HG03558 (cell line): ENCODE data around the gene TPRG1.

Source experiments
- ATAC-seq: cut with Tn5 transposase; IDR thresholded peaks from one replicate; pipeline ENCODE4 v1.9.1; 2021; ENCODE audit warnings: moderate number of reproducible peaks; ENCODE audit not compliant: unreplicated experiment; ENCODE audit errors: extremely low read depth

Gene TPRG1

DNA sequence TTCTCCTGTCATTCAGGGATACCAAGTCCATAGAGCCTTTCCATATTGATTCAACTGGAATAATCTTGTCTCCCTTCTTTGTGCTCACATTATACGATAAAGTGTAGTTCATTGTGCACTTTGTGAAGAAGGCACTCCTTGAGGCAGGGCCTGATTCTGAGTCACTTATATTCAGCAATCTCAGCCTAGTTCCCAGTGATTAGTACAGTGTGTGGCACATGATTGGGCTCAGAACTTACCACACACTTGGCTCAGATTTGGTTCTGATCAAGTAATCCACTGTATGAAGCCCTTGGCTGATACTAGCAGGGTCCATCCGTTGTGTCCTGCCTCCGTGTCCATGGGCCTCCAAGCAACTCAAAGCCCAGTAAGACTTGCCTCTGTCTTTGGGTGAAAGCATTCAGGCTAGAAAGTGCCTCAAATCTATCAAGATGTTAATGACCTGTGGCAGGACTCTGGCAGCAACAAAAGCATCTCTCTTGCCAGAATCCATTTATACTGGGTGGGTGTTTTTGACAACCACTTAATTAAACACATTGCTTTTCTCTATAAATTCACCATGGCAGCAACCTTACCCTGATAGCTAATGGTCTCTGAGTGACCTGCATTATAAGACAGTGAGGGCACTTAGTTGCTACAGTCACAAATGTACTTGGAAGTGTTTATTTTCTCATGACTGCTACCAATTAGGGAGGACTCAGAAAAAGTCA is 51.3 kb downstream of the TPRG1 start:
- ATAC-seq, result no peak

DNA sequence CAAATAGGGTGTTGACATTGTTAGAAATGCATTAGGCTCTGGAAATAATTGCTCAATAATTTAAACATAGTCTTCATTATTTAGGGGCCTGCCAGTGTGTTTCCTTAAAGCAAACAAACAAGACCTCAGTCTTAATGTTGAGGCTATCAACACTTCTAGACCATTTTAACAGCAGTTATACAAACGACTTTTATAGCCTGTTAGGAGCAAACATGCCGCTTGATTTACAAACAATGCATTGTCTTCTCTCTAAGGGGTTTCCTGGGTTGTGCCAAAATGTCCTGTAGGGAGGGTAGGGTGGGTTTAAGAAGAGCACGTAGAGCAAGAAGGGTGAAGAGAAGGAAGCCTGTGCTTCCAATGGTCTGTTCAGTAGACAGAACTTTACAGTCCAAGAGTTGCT is 53.7 kb downstream of the TPRG1 start:
- ATAC-seq, result no peak

DNA sequence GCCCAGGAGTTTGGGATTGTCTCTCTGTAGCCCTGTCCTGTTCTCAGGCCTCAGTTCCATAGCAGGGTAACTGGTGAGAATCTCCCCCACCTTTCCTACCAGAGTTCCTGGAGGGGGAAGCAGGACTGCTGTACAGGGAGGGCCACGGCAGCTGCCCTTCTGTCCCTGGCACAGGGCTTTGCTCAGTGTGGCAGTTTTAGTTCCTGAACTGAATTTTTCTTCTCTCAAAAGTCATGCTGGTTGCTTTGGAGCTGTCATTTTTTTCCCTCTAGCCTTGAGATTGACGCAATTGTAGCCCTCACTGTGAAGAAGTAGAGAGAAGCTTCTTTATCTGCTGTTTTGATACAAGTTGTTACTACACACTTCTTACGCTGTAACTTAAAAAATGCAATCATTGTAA is 55.5 kb downstream of the TPRG1 start:
- ATAC-seq, result no peak

DNA sequence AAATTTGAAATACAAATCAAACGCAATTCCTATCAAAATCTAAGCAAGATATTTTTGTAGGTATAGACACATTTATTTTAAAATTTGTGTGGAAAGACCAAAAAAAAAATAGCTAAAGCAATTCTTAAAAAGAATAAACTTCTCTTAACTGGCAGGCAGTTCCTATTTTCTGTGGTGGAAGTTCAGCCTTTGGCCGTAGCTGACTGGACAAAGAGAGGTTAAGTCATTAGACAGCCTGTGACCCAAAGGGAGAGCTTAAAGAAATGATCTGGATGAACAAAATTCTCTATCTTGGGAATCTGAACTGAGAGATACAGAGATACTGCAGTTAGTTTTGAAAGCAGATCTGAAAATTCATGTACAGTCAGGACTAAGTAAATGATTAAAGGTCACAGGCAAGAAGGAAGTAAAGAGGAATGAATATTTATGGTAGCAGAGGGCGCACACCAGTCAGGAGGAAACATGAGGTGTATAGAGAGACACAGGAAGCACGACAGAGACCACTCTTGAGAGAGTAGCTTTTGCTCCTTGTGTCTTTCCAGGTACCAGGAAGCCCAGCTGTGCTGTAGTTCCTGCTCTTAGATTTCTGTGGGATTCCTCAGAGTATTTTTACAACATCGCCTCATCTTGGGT is 57.5 kb downstream of the TPRG1 start:
- ATAC-seq, result no peak

DNA sequence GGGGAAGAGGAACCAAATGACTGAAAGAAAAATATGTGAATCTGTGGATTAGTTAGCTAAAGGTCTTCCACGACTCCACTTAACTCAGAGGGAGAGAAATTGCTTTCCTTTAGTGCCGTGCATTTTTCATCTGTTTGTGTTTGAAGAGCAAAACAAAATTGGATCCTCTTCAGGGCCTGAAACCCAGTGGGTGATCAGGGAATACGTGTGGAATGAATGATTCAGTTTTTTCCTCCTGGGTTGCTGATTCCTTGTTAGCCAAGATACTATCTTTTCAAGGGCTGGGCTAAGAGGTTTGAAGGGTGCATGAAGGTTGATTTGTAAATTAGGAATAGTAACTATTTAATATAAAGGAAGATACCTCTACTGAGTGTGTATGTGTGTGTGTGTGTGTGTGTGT is 61.0 kb downstream of the TPRG1 start:
- ATAC-seq, result no peak

DNA sequence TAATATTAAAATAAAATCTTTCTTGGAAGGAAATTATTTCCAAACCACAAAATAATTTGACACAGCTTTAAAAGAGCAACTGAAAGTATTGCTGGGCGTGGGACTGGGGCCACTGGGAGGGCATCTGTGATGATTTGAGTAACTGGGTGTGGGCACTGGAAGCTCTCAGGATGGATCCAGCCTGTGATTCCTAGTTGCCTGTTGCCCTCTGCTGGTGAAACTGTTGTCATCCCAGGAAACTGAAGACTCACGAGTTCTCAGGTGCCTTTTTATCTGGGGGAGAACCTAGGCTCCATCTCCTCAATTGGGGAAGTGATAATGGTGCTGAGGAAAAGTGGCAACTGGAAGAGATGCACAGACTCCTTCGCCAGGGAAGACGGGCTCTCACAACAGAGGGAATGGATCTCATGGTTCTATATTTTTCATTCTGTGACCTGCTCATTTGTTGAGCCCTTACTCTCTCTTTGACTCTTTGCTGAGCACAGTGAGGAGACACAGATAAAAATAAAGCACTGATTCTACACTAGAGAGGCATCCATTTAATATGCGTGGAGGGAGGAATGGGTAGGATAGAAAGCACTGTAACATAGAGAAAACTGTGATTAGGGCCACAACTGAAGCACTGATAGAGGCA is 61.6 kb downstream of the TPRG1 start:
- ATAC-seq, result no peak

DNA sequence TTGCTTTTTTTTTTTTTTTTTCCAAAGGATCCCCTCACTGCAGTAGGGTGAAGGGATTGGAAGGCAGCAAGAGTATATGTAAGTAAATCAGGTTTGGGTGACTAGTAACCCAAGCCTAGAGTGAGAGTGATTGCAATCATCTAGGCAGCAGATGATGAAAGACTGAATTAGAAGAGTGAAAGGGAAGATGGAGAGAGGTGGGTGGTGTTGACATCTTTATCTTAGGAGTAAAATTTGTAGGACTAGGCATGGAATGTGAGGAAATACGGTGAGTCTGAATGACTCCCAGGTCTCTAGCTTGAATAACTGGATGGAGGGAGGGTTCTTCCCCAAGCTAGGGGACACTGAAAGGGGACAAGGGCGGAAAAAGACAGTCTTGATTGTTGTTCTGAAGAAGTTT is 63.4 kb downstream of the TPRG1 start:
- ATAC-seq, result no peak

DNA sequence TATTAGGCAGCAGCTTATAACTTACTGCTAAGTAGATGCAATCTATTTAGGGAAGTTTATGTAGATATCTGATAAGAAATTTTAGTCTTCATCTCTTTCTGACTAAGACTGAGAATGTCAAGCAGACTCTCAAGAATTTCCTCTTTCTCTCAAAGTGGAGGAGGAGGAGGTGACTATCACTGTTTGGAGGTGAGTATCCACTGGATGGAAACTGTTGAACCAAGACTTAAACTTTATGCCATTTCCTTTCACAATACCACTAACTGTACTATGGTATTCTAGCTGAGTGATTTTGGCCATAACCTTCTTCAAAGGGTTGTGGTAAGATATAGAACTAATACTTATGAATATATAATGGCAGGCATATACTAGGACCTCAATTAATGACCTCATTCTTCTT is 64.6 kb downstream of the TPRG1 start:
- ATAC-seq, result peak; percentile 45

DNA sequence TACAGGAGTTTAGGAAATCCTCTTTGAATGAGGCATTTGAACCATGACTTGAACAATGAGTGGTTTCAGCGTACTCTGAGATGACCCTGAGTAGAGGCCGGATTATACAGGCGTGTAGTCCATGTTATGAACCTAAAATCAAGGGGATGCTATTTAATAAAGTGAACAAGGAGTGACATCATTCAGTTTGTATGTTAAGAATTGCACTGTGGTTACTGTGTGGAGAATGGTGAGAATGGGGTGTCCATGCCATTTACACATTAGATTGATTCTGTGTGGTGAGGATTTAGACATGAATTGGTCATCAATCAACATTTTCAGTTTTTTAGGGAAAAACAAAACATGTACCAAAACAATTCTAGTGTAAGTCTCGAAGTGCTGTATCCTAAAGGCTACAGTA is 65.8 kb downstream of the TPRG1 start:
- no peak for ATAC-seq

DNA sequence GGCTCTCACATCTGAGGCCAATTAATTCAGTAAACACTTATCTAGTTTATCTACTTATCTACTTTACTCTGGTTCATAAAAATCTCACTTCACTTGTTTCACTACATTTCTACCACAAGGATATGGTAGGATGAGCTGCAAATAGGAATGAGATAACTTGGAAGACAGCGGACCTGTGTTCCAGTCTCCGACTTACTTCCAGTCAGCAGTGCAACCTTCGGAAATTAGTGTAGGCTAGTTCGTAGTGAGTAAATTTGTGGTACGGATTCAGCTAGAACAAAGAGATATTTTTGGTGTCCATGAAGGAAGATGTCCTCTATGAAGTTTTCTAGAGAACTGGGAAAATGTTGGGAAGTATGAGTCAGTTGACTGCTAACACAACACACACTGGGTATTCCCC is 66.3 kb downstream of the TPRG1 start:
- no peak for ATAC-seq

DNA sequence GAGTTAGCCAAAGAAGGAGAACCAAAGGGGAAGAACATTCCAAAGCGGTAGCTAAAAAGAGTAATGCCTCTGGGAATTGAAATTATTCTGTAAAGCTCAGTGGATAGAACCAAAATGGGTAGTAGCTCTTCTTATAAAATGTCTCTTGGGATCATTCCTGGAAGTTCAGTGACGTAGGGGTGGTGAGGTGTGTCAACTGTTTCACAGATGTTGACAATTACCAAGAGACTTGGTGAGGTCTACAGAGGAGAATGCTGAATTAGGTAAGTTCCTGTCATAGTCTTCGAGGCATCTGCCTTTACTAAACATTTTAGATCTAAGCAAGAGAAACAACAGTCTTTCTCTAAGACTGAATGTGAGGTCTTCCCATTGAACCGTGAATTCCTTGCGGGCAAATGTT is 67.8 kb downstream of the TPRG1 start:
- ATAC-seq, result no peak

DNA sequence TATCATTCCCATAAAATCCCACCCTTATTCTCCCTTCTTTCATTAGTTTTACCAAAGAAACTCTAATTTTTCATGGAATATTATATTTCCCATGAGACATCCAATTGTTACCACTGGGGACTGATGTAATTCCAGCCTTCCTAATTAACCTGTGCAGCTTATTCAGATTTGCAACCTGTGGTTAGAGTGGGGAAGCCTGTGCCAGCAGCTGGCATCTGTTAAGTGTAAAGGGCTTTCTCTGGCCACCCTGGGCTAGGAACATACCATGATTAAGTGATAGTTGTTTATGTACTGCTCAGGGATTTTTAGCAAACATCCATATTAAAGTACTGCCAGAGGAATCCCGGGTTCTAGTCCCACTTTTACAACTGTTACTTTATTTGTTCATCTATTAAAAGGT is 78.2 kb downstream of the TPRG1 start:
- no peak for ATAC-seq

DNA sequence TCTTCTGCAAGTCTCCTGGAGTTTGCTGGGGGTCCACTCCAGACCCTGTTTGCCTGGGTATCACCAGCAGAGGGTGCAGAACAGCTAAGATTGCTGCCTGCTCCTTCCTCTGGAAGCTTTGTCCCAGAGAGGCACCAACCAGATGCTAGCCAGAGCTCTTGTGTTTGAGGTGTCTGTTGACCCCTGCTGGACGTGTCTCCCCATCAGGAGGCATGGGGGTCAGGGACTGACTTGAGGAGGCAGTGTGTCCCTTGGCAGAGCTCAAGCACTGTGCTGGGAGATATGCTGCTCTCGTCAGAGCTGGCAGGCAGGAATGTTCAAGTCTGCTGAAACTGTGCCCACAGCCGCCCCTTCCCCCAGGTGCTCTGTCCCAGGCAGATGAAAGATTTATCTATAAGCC is 86.5 kb downstream of the TPRG1 start:
- no peak for ATAC-seq

DNA sequence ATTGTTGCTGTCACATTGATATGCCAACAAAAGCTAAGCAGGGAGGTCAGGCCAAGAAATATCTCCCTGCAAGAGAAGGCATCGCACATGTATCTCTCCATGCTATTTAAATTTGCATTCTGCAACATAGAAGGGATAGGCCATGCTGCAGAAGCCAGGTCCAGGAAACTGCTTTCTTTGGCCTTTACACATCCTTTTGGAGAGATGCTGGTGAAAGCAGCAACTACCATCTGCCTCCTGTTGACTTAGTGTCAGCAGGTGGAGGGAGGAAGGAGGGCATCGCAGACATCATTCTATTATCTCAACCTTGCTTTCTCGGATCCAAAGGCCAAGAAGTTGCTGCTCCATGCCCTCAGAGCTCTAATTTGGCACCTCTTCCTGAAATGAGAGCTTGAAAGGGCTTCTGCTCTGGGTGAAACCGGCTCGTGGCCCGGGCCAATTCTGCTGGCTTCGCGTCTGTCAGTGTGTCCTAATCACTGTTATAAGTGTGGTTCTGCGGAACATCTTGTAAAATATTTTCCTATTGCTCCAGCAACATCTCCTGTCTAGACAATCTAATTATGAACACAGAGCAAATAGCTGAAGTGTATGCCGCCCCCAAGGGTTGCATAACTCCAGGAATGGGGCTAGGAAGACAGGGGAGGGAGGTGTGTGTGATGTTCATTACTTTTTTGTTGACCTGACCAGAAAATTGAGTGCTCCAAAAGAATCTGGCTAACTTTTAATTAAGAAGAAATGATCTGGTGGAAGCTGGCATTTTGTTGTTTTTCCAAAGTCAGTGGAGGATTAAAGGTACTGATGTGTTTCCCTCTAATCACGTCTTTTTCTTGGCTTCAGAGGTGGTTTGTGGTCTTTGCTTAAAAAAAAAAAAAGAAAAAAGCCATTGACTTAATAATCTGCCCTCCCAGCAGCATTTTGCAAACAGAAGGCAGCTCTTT is 89.1 kb downstream of the TPRG1 start:
- ATAC-seq, result no peak

DNA sequence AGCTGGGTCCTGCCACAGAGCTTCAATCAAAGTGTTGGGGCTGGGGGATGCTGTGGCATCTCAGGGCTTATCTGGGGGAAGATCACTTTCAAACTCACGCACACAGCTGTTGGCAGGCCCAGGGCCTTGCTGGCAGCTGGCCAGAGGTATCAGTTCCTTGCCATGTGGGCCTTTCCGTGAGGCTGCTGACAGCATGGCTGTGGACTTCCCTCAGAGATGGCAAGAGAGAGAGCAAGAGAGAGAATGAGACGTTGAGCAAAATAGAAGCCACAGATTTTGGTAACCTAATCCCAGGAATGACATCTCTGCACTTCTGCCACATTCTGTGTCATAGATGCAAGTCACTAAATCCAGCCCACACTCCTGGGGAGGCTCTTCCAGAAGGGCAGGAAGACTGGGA is 91.0 kb downstream of the TPRG1 start:
- no peak for ATAC-seq

DNA sequence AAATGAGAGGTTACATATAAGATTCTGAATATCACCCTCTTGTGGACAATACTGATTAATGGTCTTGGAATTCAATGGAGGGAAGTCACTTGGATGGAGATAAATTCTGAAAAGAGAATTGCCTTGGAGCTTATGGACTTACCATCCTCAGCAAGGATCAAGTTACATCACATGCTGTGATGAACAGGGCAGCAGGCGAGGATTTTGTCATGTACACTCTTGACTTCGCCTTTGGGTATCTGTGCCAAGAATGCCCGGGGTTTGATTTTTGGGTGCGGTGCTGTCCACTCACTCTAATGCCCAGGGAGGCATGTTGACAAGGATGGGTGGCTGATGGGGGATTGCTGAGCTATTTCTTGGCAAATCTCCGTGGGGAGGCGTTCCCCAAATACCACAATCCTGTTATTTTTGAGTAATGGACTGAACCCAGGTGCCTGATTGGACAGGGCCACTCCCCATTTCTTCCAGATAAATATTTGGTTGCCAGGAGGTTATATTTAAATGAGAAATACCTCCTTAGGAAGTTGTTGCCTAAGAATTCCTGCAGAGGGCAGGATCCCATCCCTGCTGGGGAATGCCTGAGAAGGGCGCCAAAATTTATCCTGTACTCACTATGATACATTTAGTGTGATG is 96.3 kb downstream of the TPRG1 start:
- no peak for ATAC-seq

DNA sequence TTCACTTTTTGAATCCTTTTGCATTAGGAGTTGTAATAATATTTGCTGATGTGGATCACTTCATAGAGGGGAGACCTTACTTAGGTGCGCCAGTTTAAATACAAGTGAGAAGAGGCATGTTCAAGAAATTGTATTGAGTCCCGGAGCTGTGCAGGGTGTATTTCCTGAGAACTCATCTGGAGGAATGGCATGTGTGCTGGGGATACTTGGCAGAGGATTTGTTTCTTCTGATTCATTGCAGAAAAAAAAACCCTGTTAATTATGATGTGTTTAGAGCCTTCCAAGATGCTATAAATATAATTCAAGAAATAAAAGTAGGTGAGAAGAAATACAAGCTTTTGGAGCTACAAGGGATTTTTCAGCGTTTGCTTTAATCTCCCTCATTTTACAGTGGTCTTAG is 97.6 kb downstream of the TPRG1 start:
- ATAC-seq, result no peak

DNA sequence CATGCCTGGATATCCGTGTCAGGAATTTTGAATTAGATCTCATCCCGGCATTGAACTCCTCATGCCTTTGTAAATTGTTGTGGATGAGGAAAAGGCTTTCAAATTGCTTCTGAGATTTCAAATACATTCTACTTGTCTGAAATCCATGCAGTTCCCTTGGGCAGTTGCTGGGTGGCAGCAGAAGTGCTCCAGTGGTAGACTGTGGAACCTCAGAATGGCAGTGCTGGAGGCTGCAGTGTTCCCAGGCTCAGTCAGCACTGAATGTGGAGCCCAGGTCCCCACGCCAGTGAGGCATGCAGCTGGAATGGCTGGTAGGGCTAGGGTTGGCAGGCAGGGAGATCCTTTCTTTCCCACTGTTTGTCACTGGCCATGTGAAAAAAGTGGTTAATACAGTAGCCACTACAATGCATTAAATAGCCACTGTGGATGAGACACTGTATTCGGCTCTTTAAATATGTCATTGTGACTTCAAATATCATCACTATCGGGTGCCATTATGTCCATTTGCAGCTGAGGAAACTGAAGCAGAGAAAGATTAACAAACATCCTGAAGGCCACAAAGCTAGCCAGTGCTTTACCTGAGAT is 98.6 kb downstream of the TPRG1 start:
- ATAC-seq, result no peak

DNA sequence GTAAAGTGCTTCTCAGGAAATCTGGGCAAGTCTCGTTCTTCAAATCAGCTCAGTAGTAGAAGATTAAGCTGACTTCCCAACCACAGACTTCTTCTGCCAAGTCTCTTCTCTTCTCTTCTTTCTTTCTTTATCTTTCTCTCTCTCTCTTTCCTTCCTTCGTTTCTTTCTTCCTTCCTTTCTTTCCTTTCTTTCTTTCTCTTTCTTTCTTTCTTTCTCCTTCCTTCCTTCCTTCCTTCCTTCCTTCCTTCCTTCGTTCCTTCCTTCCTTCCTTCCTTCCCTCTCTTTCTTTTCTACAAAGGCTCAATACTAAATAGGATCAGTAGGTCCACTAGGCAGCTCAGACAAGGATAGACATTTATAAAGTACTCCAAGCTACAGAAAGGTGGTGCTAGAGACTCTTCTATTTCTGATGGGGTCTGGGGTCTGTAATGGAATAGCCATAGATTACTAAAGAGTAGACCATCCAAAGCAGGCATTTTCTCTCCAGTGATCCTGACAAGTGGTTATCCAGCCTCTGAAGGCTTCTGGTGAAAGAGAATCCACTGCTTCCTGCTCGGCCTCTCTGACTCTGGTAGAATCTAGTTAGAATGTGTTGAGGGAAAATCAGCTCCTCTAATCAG is 100.8 kb downstream of the TPRG1 start:
- ATAC-seq, result no peak

DNA sequence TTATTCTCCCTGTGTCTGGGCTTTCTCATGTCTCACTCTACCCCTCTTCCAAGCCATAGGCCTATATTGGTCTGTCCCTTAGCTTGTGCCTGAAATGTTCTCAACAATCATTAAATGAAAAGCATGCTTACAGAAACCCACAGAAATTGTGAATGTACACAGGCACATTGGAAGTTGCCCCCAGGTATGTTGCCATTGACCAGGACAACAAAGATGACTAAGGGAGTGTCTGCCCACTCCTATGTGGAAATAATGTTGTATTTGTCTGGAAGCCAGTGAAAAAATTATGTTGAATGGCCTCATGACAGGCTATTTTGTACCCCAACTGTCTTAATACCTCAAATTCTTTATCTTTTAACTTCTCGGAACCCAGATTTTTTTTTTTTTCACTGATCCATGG is 102.0 kb downstream of the TPRG1 start:
- ATAC-seq, result no peak
